NCI-H1417 treated with DMSO at 0.1 percent for 48 hours (cell line): ENCODE data around the gene EDA.

Experiments used
- DNase-seq: peaks from one replicate; lab custom pipeline; 2025; lab: John Stamatoyannopoulos, UW

The EDA gene

GRCh38 chrX:69615779-69616456 lies at the start of gene EDA:
TSS of gene EDA (plus strand) at chrX:69616113.
- no peak for DNase-seq

GRCh38 chrX:69568828-69569227 lies 47.1 kb upstream of the EDA start:
- no peak for DNase-seq

GRCh38 chrX:69597399-69597798 lies 18.5 kb upstream of the EDA start:
- no peak for DNase-seq

- DNase-seq, result no peak
Measured at GRCh38 chrX:69600182-69600581, 15.7 kb upstream of the EDA start.

- no peak for DNase-seq
Measured at GRCh38 chrX:69603566-69604194, 12.2 kb upstream of the EDA start.

- DNase-seq, result no peak
Measured at GRCh38 chrX:69605521-69605920, 10.4 kb upstream of the EDA start.

- no peak for DNase-seq
Measured at GRCh38 chrX:69607616-69608015, 8.3 kb upstream of the EDA start.

GRCh38 chrX:69613946-69614345 lies 2.0 kb upstream of the EDA start:
- no peak for DNase-seq

GRCh38 chrX:69614886-69615285 lies 1.0 kb upstream of the EDA start:
- no peak for DNase-seq

- DNase-seq, result no peak
Measured at GRCh38 chrX:69615342-69615741, 571 bp upstream of the EDA start.

- DNase-seq, result no peak
Measured at GRCh38 chrX:69616457-69617203, 717 bp downstream of the EDA start.

GRCh38 chrX:69618803-69619202 lies 2.9 kb downstream of the EDA start:
- DNase-seq, result no peak

- DNase-seq, result no peak
Measured at GRCh38 chrX:69626129-69626528, 10.2 kb downstream of the EDA start.

- DNase-seq, result no peak
Measured at GRCh38 chrX:69627744-69628143, 11.8 kb downstream of the EDA start.

- no peak for DNase-seq
Measured at GRCh38 chrX:69630147-69630546, 14.2 kb downstream of the EDA start.

GRCh38 chrX:69664693-69665092 lies 48.8 kb downstream of the EDA start:
- no peak for DNase-seq

- DNase-seq, result no peak
Measured at GRCh38 chrX:69670001-69670555, 54.2 kb downstream of the EDA start.

GRCh38 chrX:69674891-69675290 lies 59.0 kb downstream of the EDA start:
- DNase-seq, result no peak

GRCh38 chrX:69705818-69706217 lies 89.9 kb downstream of the EDA start:
- no peak for DNase-seq

- no peak for DNase-seq
Measured at GRCh38 chrX:69718102-69718501, 102.2 kb downstream of the EDA start.

GRCh38 chrX:69724307-69724706 lies 108.4 kb downstream of the EDA start:
- DNase-seq, result no peak

GRCh38 chrX:69740317-69740716 lies 124.4 kb downstream of the EDA start:
- no peak for DNase-seq

- no peak for DNase-seq
Measured at GRCh38 chrX:69741721-69742120, 125.8 kb downstream of the EDA start.
